ENCODE results near the gene VAMP7.
"Not testable (repeated sequence)": the region's sequence is repeated elsewhere in the genome, so short reads cannot be mapped to it uniquely, and the experiment has no call there.

VAMP7 gene

GRCh38 chrX:155886409-155886808 lies 5.3 kb downstream of the VAMP7 start:
- H3K4me1 Mint-ChIP-seq (ENCODE audit: low read depth): peaks cover 26% of the 10 kb centered on the region
- H3K27ac Mint-ChIP-seq: no peak overlapping the region
- DNase-seq (ENCODE audit: low spot score): no peak
- H3K4me3 Mint-ChIP-seq: no peak overlapping the region
- H3K36me3 Mint-ChIP-seq (ENCODE audit: low read depth): peaks cover 20% of the 10 kb centered on the region
- no peaks in the 10 kb centered on the region for H3K27me3 Mint-ChIP-seq (ENCODE audit: low read depth)
- peaks cover 4% of the 10 kb centered on the region for H3K9me3 Mint-ChIP-seq

DNA sequence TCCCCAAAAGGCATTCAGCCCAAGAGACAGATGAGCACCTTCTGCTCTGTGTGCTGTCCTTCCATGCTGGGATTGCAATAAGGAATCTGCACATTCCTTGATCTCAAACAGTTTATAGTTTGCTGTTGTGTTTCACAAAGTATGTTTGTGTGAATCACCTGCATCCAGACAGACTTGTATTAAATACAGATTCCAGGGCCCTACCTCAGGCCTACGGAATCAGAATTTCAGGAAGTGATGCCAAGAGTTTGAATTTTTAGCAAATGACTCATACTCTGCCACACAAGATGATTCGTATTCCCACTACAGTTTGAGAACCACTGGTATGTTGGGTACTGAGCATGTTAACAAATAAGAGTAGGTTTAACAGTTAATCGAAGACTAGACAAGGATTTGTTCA lies 7.0 kb downstream of the VAMP7 start:
- H3K4me1 Mint-ChIP-seq (ENCODE audit: low read depth): peaks cover 21% of the 10 kb centered on the region
- no peak overlapping the region for H3K27ac Mint-ChIP-seq
- no peak for DNase-seq (ENCODE audit: low spot score)
- peaks cover 25% of the 10 kb centered on the region for H3K36me3 Mint-ChIP-seq (ENCODE audit: low read depth)
- H3K27me3 Mint-ChIP-seq (ENCODE audit: low read depth): no peaks in the 10 kb centered on the region
- no peak overlapping the region for H3K4me3 Mint-ChIP-seq
- H3K9me3 Mint-ChIP-seq: no peaks in the 10 kb centered on the region

DNA sequence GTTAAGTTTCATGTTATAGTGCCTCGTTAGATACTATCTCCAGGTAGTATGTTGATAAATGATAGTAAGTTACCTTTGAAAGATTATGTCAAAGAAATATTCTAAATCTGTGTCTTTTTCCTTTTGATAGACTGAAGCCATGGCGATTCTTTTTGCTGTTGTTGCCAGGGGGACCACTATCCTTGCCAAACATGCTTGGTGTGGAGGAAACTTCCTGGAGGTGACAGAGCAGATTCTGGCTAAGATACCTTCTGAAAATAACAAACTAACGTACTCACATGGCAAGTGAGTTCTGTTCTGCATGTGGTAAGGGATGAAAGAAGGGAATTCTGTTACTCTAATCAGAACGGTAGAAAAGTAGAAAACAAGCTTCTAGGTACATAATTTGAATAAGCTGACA lies 8.2 kb downstream of the VAMP7 start:
- Mint-ChIP-seq H3K27me3 (ENCODE audit: low read depth) (no peaks in the 10 kb centered on the region), H3K4me1 (ENCODE audit: low read depth) (peaks cover 22% of the 10 kb centered on the region), H3K4me3 (no peak overlapping the region), H3K27ac (no peak overlapping the region), H3K36me3 (ENCODE audit: low read depth) (peaks cover 34% of the 10 kb centered on the region), H3K9me3 (no peaks in the 10 kb centered on the region)
- no peak for DNase-seq (ENCODE audit: low spot score)

- Mint-ChIP-seq H3K4me1 (ENCODE audit: low read depth) (peaks cover 12% of the 10 kb centered on the region), H3K27ac (no peak overlapping the region), H3K4me3 (no peak overlapping the region), H3K9me3 (no peaks in the 10 kb centered on the region), H3K36me3 (ENCODE audit: low read depth) (peaks cover 38% of the 10 kb centered on the region), H3K27me3 (ENCODE audit: low read depth) (no peaks in the 10 kb centered on the region)
- DNase-seq (ENCODE audit: low spot score): no peak
Measured at GRCh38 chrX:155891446-155892210, 10.5 kb downstream of the VAMP7 start.

GRCh38 chrX:155893521-155893920 lies 12.4 kb downstream of the VAMP7 start:
- Mint-ChIP-seq H3K4me1 (ENCODE audit: low read depth) (peaks cover 7% of the 10 kb centered on the region), H3K36me3 (ENCODE audit: low read depth) (peaks cover 42% of the 10 kb centered on the region), H3K9me3 (peaks cover under 1% of the 10 kb centered on the region), H3K27ac (no peak overlapping the region), H3K4me3 (no peak overlapping the region), H3K27me3 (ENCODE audit: low read depth) (no peaks in the 10 kb centered on the region)
- DNase-seq (ENCODE audit: low spot score): no peak

- Mint-ChIP-seq H3K27me3 (ENCODE audit: low read depth) (no peaks in the 10 kb centered on the region), H3K36me3 (ENCODE audit: low read depth) (peaks cover 48% of the 10 kb centered on the region), H3K4me1 (ENCODE audit: low read depth) (peaks cover 3% of the 10 kb centered on the region), H3K27ac (no peak overlapping the region), H3K4me3 (no peak overlapping the region), H3K9me3 (peaks cover 5% of the 10 kb centered on the region)
- DNase-seq (ENCODE audit: low spot score): no peak
Measured at GRCh38 chrX:155896512-155896911, 15.4 kb downstream of the VAMP7 start.

GRCh38 chrX:155899366-155899765 lies 18.2 kb downstream of the VAMP7 start:
- Mint-ChIP-seq H3K9me3 (peaks cover 14% of the 10 kb centered on the region), H3K27ac (no peak overlapping the region), H3K4me1 (ENCODE audit: low read depth) (no peaks in the 10 kb centered on the region), H3K27me3 (ENCODE audit: low read depth) (no peaks in the 10 kb centered on the region), H3K36me3 (ENCODE audit: low read depth) (peaks cover 46% of the 10 kb centered on the region), H3K4me3 (no peak overlapping the region)
- no peak for DNase-seq (ENCODE audit: low spot score)

- no peaks in the 10 kb centered on the region for H3K27me3 Mint-ChIP-seq (ENCODE audit: low read depth)
- no peak for DNase-seq (ENCODE audit: low spot score)
- no peaks in the 10 kb centered on the region for H3K4me1 Mint-ChIP-seq (ENCODE audit: low read depth)
- H3K4me3 Mint-ChIP-seq: no peak overlapping the region
- H3K36me3 Mint-ChIP-seq (ENCODE audit: low read depth): peaks cover 49% of the 10 kb centered on the region
- H3K27ac Mint-ChIP-seq: no peak overlapping the region
- H3K9me3 Mint-ChIP-seq: peaks cover 14% of the 10 kb centered on the region
Measured at GRCh38 chrX:155900765-155901164, 19.6 kb downstream of the VAMP7 start.

GRCh38 chrX:155907661-155908060 lies 26.5 kb downstream of the VAMP7 start:
- not testable (repeated sequence) for H3K27me3 Mint-ChIP-seq (ENCODE audit: low read depth); DNase-seq (ENCODE audit: low spot score); H3K4me1 Mint-ChIP-seq (ENCODE audit: low read depth); H3K4me3 Mint-ChIP-seq; H3K27ac Mint-ChIP-seq
- Mint-ChIP-seq H3K9me3 (peaks cover 39% of the 10 kb centered on the region), H3K36me3 (ENCODE audit: low read depth) (peaks cover 70% of the 10 kb centered on the region)

- Mint-ChIP-seq H3K4me1 (ENCODE audit: low read depth) (no peaks in the 10 kb centered on the region), H3K9me3 (peaks cover 17% of the 10 kb centered on the region), H3K4me3 (no peak overlapping the region), H3K27ac (no peak overlapping the region), H3K27me3 (ENCODE audit: low read depth) (no peaks in the 10 kb centered on the region), H3K36me3 (ENCODE audit: low read depth) (peaks cover 67% of the 10 kb centered on the region)
- no peak for DNase-seq (ENCODE audit: low spot score)
Measured at GRCh38 chrX:155923200-155923599, 42.1 kb downstream of the VAMP7 start.

- not testable (repeated sequence) for H3K27me3 Mint-ChIP-seq (ENCODE audit: low read depth); H3K4me3 Mint-ChIP-seq; H3K4me1 Mint-ChIP-seq (ENCODE audit: low read depth); H3K27ac Mint-ChIP-seq; DNase-seq (ENCODE audit: low spot score)
- peaks cover 39% of the 10 kb centered on the region for H3K9me3 Mint-ChIP-seq
- H3K36me3 Mint-ChIP-seq (ENCODE audit: low read depth): peaks cover 66% of the 10 kb centered on the region
Measured at GRCh38 chrX:155930852-155931618, 49.9 kb downstream of the VAMP7 start.

GRCh38 chrX:155938132-155938531 lies 57.0 kb downstream of the VAMP7 start:
- Mint-ChIP-seq H3K27me3 (ENCODE audit: low read depth) (no peaks in the 10 kb centered on the region), H3K4me1 (ENCODE audit: low read depth) (peaks cover 2% of the 10 kb centered on the region)

GRCh38 chrX:155949098-155949497 lies 68.0 kb downstream of the VAMP7 start:
- Mint-ChIP-seq H3K36me3 (ENCODE audit: low read depth) (peaks cover 7% of the 10 kb centered on the region), H3K27me3 (ENCODE audit: low read depth) (no peaks in the 10 kb centered on the region), H3K27ac (no peak overlapping the region), H3K9me3 (no peaks in the 10 kb centered on the region), H3K4me1 (ENCODE audit: low read depth) (no peaks in the 10 kb centered on the region), H3K4me3 (no peak overlapping the region)
- DNase-seq (ENCODE audit: low spot score): no peak

More at GRCh38 chrX:155938132-155938531, 57.0 kb downstream of the VAMP7 start:
- peaks cover 4% of the 10 kb centered on the region for H3K9me3 Mint-ChIP-seq
- DNase-seq (ENCODE audit: low spot score): no peak
- H3K4me3 Mint-ChIP-seq: no peak overlapping the region
- peaks cover 28% of the 10 kb centered on the region for H3K36me3 Mint-ChIP-seq (ENCODE audit: low read depth)
- no peak overlapping the region for H3K27ac Mint-ChIP-seq

DNA sequence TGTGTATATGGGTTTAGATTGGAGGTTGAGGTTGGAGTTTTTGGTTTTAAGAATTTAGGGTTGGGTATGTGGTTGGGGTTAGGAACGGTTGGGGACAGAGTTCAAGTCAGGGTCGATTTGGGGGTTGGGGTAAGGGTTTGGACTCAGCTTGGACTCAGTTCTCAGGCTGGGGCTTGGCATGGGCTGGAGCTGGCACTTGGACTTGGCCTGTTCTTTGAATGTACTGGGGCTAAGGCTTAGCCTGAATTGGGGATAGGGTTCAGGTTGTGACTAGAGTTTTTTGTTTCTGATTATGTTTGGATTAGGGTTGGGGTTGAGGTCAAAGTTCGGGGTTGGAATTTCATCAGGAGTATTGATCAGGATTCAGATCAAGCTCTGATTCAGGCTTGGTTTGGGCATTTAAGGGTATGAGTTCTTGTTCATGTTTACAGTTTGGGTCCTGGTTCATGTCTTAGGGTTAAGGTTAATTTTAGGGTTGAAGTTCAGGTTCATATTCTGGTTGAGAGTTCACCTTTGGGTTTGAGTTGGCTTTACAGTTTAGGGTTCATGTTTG lies 70.2 kb downstream of the VAMP7 start:
- Mint-ChIP-seq H3K36me3 (ENCODE audit: low read depth) (no peaks in the 10 kb centered on the region), H3K27me3 (ENCODE audit: low read depth) (no peaks in the 10 kb centered on the region), H3K4me1 (ENCODE audit: low read depth) (no peaks in the 10 kb centered on the region), H3K4me3 (no peak overlapping the region), H3K27ac (no peak overlapping the region), H3K9me3 (peaks cover 5% of the 10 kb centered on the region)
- no peak for DNase-seq (ENCODE audit: low spot score)

Data from T-helper 2 cell treated with Interferon-gamma antibody and Interleukin-4, amounts not matched to agents 5 μg/mL and 100 μg/mL, for 36 hours (primary cell).